HG02840 (cell line): ENCODE results near the gene CALCR.

ENCODE experiments used
- ATAC-seq: cut with Tn5 transposase; IDR thresholded peaks from one replicate; pipeline ENCODE4 v1.9.1; 2021; ENCODE audit warnings: mild to moderate bottlenecking, moderate library complexity, moderate number of reproducible peaks; ENCODE audit not compliant: unreplicated experiment, low FRiP score

The CALCR gene

DNA sequence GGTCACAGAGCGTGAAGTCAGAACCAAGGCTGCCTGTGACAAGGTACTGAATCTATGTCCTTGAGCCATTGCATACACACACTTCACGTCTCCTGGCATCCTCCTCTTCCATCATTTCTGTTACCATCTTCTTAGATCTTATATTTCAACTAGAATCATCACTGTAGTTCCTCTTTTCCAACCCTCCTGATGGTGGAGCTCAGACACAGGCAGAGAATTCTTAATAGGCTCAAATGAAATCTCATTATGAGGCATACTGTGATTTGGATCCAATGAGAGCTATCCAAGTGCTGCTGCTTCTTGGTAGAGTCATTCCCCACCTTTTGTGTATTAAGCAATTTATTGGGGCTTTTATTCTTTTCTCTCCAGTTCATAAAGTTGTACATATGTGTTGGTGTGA, 113.2 kb downstream of the CALCR start:
- ATAC-seq, result no peak

DNA sequence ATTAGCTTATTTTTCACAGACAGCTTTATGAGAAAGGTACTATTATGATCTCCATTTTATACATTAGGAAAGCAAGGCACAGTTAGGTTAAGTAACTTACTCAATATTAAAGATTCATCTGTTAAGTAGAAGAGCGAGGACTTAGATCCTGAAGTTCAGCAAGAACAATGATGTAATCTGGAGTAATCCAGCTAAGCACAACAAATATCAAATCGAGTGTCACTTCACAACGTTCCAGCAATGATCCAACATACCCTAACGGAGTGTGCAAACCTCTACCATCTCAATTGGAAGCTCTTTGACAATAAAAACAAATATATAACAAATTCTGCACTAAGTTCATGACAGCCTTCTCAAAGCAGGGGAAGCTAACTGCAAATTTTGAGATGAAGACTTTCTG, 121.3 kb downstream of the CALCR start:
- no peak for ATAC-seq

GRCh38 chr7:93448176-93448575, 126.3 kb downstream of the CALCR start:
- no peak for ATAC-seq

GRCh38 chr7:93447509-93447908, 127.0 kb downstream of the CALCR start:
- no peak for ATAC-seq

GRCh38 chr7:93442478-93443224, 131.9 kb downstream of the CALCR start:
- ATAC-seq, result no peak

DNA sequence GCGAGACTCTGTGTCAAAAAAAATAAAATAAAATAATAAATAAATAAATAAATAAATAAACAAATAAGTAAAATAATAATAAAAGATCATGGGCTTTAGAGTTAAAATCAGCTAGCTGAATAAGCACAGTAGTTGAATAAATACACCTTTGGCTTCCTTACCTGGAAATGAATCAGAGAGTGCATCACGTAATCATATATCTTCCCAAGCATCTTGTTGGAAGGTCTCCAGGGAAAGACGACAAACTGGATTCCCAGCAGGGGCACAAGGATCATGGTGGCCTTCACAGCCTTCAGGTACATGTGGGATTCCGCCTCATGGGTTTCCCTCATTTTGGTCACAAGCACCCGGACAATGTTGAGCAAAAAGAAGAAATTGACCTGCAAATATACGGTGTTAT, 138.7 kb downstream of the CALCR start:
- ATAC-seq, result no peak

- ATAC-seq, result no peak
Observed at GRCh38 chr7:93432130-93432529, 142.4 kb downstream of the CALCR start.

- ATAC-seq, result no peak
Observed at GRCh38 chr7:93430917-93431588, 143.5 kb downstream of the CALCR start.

DNA sequence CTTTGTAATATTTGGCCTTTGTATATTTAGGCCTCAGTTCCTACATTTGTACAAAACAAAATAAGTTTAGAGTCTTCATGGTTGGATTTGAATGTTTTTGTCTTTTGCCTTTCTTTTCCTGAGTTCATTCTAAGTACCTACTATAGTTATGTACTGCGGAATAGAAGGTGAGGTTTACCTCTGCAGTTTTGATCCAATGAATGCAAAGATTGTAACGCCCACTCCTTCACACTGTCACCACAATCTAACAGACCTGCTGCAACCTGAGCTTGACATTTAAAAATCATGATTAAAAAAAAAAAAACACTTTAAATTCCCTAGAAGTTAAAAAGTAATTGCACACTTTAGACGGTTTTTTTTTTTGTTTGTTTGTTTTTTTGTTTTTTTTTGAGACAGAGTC, 145.0 kb downstream of the CALCR start:
- ATAC-seq, result no peak

DNA sequence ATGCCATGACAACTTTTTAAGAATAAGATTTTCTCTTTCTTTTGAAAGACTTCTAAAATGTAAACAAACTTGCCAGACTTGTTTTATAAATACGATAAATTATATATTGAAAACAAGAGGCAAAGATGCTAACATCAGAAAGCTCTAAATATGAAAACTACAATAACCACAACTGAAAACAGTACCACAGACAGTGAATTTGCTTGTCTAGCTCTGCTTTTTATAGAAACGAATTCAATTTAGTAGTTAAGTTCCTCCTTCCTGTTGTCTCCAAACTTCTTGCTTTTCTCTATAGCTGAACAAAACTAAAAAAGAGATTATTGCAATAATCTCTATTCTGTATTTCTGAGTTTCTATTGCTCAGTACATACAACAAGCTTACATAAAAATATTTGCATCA, 147.4 kb downstream of the CALCR start:
- no peak for ATAC-seq

- no peak for ATAC-seq
Observed at GRCh38 chr7:93426155-93426696, 148.3 kb downstream of the CALCR start.

GRCh38 chr7:93414574-93414973, 159.9 kb downstream of the CALCR start:
- no peak for ATAC-seq

DNA sequence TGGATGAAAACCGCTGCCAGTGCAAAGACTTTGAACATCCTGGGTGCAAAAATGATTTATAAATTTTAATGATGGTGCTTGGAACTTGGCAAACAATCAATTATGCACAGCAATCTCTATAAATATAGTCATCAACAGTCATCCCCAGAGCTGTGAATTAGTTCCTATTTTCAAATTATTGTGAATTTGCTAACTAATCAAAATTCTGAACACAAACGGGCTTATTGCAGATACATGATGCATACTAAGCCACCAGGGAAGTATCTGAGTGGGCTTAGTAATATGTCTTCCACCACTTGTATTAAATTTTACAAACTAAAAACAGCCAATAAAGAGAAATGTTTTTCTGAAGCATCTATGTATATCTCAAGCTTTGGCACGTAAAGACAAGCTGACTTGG, 165.2 kb downstream of the CALCR start:
- ATAC-seq, result no peak

- ATAC-seq, result no peak
Observed at GRCh38 chr7:93407239-93407638, 167.3 kb downstream of the CALCR start.

- ATAC-seq, result no peak
Observed at GRCh38 chr7:93402944-93403343, 171.6 kb downstream of the CALCR start.

DNA sequence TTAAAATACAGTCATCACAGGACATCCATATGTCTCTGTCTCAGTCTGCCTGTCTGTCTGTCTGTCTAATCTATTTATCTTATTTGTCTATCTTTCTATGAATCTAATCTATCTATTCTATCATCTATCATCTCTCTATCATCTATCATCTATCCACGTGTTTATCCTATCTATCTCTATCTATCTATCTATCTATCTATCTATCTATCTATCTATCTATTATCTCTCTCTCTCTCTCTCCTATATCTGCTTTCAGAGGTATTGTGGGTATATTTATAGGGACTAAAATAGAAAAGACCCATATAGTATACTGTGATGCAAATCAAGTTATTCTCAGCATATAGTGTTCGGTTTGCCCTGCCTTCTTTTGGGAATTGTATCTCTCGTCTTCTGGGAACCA, 174.9 kb downstream of the CALCR start:
- no peak for ATAC-seq

DNA sequence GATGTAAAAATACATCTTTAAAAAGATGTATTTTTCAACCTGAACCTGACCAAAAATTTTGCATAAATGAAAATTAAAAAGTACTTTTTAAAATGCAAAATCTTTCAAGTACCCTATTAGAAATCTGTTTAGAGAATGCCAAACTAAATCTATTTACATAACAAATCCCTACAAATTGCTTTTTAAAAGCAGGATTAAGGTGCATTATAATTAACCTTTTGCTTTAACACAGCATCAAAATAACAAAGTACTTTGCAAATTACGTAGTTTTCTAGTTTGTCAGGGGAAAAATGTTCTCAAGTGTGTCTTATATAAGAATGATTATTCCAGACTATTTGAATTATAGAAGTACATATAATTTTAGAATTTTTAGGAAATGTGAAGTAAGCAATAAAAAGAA, 181.5 kb downstream of the CALCR start:
- ATAC-seq, result no peak

DNA sequence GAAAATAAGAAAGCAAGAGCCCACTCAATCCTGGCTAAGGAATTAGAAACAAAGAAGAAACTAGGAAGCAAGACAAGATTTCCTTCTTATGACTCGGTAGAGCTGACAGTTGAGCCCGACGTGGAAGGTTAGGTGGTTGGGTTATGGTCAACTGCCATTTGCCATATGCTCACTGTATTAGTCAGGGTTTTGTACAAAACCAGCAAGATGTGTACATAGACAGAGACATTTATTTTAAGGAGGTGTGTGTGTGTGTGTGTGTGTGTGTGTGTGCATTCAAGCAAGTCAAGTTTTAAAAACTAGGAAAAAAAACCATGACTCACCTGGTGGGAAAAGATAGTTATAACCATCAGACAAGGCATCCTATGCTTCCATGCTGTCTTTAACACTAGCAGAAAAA, 183.9 kb downstream of the CALCR start:
- no peak for ATAC-seq

GRCh38 chr7:93382362-93382761, 192.2 kb downstream of the CALCR start:
- no peak for ATAC-seq

DNA sequence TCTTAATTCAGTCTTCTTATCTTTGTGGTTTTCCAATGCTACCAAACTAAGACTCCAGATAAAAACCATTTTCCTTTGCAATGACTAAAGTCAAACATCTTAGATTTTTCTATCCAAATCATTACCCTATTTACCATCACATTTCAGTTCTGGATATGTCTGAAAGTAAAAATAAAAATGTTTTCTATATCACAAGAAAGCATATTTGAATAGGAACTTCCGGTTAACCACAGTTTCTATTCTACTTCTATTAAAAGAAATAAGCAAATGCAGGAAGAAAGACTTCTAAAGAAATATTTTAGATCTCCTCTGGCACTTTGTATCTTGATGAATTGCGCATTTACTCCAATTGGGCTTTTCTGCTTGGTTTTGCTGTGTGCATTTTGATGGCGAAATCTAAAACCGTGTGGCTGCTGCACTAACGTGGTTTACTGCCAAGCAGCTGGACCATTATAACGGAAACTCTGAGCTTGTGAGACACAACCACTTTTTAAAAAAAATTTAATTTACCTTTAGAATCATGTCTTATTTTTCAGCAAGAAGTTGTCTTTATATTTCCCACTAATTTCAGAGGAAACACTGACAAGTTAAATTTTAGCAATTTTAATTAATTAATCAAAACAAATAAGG, 196.3 kb downstream of the CALCR start:
- ATAC-seq, result no peak

DNA sequence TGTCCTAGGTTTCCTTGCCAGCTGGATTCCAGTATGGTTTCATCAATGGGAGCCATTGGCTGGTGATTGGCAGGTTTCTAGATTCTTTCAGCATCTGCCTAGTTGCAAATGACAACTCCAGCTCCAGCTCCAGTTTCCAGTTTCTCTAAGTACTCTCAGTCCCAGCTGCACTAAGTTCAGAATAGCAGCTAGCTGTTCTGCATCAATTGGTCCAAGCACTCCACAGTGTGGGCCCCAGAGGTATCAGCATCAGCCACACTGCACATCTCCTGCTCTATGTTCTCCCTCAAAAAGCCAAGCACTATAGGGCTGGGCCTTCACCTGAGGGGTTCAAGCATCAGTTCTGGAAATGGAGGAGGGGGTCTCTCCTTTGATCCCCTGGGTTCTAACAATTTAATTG, 198.9 kb downstream of the CALCR start:
- ATAC-seq, result no peak
